CD4-positive, alpha-beta T cell treated with Interleukin-10 for 1 hour (primary cell): Measurements from ENCODE around the gene SLC5A11.
"Not testable (repeated sequence)": the region's sequence is repeated elsewhere in the genome, so short reads cannot be mapped to it uniquely, and the experiment has no call there.

ENCODE experiments used
- DNase-seq: peaks from one replicate; pipeline ENCODE4 v3.0.0-alpha.2; 2020

SLC5A11 gene

DNA sequence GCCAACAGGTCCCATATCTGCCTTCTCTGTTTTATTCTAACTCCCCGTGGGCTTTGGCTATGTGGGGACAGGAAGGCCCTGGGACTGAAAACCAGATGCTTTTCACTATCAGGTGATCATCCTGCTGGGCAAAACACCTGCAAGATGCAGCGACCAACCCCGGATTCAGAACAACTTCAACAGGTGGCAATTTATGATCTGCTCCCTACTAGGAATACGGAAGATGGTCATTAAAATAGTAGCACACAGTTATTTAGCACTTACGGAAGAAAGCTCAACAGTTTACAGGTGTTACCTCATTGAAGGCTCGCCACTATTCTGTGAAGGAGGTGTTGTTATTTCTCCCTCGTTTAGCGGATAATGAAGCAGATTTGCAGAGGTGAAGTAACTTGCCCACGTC, 7.8 kb upstream of the SLC5A11 start:
- DNase-seq: no peak

- DNase-seq: no peak
These were observed 7.1 kb upstream of the SLC5A11 start for GRCh38 chr16:24838554-24839266.

GRCh38 chr16:24839347-24839972, 6.3 kb upstream of the SLC5A11 start:
- no peak for DNase-seq

GRCh38 chr16:24841291-24841690, 4.5 kb upstream of the SLC5A11 start:
- no peak for DNase-seq

DNA sequence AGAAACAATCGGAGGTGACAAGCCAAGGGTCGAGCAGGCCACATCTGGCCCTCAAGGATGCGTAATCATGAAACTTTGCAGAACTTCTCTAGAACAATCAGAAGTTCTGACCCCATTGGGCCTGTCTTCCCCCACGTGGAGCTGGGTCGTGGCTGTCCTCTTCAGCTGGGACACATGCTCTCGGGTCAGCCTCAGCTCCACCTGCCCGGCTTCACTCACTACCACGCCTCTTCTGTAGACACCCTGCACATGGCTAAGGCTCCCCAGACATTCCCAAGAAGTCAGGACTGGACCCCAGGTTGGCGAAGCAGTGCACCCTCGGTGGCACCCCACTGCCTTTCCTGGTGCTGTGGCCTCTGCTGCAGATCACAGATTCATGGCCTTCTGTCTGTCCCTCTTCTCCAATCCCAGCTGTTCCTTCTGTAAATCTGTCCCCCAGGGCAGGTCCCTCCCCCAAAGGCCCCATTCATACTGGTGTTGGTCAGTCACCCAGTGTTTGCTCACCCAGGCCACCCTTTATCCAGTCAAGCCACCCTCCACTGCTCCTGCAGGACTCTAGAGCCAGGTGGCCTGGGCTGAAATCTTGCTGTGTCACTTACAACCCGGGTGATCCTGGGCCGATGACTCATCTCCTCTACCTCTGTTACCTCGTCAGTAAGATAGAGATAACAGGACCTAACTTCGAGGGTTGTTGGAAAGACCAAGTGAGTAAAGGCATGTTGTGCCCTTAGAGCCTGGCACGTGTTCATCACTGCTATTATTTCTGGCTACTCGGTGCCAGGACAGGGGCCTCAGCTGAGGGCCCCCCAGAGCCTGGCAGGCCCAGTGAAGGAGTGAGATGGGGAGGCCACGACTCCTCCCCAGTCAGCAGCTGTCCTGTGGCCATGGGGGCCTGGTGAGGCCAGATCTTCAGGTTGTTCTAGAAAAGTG, 1.4 kb upstream of the SLC5A11 start:
- DNase-seq: no peak

GRCh38 chr16:24845031-24845365, 765 bp upstream of the SLC5A11 start:
- not testable (repeated sequence) for DNase-seq

DNA sequence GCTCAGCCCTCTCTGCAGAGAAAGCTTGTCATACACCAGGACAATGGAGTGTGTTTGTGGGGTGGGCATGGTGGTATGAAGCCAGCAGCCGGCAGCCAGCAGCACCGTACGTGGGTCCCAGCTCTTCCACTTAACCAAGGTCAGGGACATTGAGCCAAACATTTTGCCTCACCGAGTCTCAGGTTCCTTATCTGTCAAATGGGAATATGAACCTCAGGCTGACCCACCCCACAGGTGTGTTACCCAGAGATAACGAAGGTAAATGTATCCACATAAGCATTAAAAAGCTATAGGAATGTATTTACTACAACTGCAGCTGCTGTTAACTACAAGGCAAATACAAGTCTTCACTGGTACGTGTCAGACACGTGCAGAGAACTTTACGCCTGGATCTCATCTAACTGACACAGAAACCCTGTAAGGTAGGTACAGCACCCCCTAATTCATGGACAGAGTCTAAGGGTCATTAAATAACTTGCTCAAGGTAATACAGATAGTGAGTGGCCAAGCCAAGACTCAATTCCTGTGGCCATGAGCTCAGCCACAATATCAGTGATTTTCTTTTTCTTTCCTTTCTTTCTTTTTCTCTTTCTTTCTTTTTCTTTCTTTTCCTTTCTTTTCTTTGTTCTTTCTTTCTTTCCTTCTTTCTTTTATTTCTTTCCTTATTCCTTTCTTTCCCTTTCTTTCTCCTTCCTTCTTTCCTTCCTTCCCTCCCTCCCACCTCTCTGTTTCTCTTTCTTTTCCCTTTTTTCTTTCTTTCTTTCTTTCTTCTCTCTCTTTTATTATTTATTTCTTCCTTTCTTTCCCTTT, 990 bp downstream of the SLC5A11 start:
- DNase-seq: no peak

DNA sequence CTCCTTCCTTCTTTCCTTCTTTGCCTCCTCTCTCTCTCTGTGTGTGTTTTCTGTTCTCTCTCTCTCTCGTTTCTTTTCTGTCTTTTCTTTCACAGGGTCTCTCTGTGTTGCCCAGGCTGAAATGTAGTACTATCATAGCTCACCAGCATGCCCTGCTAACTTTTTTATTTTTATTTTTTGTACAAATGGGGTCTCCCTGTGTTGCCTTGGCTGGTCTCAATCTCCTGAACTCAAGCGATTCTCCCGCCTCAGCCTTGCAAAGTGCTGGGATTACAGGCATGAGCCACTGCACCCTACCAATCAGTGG, 1.5 kb downstream of the SLC5A11 start:
- no peak for DNase-seq

DNA sequence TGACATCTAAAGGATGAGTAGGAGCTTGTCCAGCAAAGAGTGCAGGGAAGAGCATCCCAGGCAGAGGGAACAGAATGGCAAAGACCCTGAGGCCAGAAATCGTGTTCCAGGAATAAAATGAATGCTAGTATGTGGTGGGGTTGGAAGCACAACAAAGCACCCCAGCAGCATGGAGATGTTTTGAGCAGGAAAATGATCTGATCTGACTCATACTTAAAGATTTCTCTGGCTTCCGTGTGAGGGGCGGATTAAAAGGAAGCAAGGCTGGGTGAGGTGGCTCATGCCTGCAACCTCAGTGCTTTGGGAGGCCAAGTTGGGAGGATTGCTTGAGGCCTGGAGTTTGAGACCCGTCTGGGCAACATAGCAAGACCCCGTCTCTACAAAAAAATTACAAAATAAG, 2.3 kb downstream of the SLC5A11 start:
- no peak for DNase-seq

DNA sequence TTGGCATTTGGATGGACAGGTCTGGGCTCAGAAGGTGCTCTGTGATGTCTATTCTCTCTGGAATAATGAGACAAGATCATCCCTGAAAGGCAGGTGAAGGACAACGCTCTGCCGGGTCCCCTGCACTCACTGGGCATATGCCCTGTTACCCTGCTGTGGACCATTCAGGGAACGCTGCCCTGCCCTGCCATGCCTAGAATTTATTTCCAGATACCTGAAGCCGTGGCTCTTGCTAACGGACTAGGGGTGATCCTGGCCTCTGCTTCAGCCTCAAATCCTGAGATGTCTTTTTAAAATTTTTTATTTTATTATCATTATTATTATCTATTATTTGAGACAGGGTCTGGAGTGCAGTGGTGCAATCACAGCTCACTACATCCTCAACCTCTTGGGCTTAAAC, 3.9 kb downstream of the SLC5A11 start:
- DNase-seq: no peak

GRCh38 chr16:24850289-24850938, 4.7 kb downstream of the SLC5A11 start:
- DNase-seq: no peak

DNA sequence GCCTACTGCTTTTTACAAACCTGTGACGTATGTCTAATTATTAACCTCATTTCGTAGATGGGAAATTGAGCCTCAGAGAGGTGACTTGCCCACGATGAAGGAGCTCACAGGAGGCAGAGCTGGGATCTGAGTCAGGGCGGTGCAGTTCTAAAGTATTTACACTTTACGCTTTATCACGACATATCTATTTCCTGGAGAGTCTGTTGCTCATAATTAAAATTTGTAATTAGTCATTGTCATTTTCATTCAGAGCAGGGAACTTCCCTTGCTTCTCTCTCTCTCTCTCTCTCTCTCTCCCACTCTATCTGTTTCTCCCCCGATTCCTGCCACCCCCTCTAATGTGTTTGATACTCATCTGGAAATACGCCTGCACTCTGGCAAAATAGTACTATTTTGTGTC, 5.9 kb downstream of the SLC5A11 start:
- DNase-seq: no peak

GRCh38 chr16:24852281-24852721, 6.5 kb downstream of the SLC5A11 start:
- DNase-seq: no peak

DNA sequence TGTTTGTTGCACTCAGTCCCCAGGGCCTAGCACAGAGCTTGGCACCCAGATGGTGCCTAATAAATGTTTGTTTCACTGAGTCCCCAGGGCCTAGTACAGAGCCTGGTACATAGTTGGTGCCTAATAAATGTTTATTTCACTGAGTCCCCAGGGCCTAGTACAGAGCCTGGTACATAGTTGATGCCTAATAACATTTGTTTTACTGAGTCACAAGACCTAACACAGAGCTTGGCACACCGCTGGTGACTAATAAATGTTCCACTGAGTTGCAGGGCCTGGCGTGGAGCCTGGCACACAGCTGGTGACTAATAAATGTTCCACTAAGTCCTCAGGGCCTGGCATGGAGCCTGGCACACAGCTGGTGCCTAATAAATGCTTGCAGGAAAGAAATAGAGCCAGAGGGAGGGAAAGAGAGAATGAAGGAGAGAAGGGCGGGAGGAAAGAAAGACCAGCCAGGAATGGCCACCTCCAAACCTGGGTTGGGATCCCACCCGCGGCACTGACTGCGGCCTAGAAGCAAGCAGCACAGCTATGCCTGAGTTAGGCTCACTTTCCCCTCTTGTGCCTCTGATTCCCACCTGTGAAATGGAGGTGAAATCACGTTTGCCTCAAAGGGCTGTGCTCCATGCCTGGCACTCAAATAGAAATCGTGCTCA, 7.5 kb downstream of the SLC5A11 start:
- DNase-seq: no peak

GRCh38 chr16:24853830-24854229, 8.1 kb downstream of the SLC5A11 start:
- no peak for DNase-seq

DNA sequence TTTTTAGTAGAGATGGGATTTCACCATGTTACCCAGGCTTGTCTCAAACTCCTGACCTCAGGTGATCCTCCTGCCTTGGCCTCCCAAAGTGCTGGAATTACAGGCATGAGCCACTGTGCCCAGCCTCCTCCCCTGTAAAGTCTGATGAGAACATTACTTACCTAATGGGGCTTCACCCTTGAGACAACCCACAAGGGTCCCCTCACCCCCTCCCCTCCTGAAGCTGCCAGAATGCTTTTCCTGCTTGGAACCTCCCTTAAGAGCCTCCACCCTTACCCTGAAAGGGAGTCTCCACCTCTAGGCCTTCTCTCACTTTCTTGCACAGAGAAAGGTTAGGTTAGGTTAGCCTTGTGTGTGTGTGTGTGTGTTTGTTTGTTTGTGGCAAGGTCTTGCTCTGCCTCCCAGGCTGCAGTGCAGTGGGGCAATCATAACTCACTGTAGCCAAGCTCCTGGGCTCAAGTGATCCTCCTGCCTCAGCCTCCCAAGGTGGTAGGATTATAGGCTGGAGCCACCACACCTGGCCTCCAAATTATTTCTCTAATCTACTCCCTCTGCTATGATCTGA, 8.9 kb downstream of the SLC5A11 start:
- DNase-seq: no peak

GRCh38 chr16:24855678-24856077, 9.9 kb downstream of the SLC5A11 start:
- DNase-seq: no peak

DNA sequence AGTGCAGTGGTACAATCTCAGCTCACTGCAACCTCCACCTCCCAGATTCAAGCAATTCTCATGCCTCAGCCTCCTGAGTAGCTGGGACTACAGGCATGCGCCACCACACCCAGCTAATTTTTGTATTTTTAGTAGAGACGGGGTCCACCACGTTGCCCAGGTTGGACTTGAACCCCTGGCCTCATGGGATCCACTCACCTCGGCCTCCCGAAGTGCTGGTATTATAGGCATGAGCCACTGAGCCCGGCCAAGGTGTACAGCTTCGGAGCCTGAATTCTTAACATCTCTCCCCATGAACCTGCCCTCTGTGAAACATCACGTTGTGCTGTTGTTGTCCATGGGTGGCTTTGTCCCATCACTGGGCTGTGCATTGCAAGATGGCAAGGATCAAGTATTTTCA, 11.1 kb downstream of the SLC5A11 start:
- DNase-seq: not testable (repeated sequence)

DNA sequence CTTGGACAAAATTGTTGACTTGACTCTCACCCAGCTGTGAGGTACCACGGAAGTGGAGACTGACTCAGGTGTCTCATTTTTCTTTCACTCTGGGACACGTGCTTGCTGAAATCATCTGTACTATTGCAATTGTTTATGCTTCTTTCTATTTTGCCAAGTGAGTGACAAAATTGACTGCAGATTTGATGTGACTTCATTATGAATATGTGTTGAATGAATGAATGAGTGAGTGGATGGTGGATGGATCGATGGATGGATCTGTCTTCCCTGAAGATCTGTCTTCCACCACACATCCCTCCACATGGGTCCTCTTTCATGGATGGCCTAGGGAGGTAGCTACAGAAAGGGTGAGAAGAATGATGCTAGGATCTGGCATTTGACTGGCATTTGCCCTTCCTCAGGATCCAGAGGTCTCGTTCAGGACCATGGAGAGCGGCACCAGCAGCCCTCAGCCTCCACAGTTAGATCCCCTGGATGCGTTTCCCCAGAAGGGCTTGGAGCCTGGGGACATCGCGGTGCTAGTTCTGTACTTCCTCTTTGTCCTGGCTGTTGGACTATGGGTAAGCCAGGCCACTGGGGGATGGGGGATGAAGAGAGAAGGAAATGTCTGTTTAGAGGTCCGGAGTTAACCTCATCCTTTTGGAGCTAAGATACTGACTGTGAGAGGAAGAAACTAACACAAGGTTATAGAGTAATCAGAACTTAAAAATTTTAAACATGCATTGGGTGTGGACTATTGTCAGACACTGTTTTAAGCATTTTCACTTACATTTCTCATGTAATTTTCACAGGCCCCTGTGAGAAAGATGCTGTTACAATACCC, 12.7 kb downstream of the SLC5A11 start:
- DNase-seq: peak; percentile 16

DNA sequence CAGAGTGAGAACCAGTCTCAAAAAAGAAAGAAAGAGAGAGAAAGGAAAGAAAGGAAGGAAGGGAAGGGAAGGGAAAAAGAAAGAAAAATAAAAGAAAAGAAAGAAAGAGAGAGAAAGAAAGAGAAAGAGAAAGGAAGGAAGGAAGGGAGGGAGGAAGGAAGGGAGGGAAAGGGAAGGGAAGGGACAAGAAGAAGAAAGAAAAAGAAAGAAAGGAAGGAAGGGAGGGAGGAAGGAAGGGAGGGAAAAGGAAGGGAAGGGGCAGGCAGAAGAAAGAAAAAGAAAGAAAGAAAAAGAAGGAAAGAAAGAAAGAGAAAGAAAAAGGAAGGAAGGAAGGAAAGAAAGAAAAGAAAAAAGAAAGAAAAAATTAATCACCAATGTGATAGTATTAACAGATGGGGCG, 15.7 kb downstream of the SLC5A11 start:
- DNase-seq: no peak
